Lung (tissue), 12 donors: Measurements from ENCODE around the gene CHST11. TPM values are rescaled to one million over a fixed set of nuclear protein-coding genes. Genes with fewer than 3 reads are reported as not detected.

Experiments
- ATAC-seq: fragments of 200-7000 bp; cut with Tn5 transposase; one replicate; pipeline ENCODE4 v1.9.1; 2020; ENCODE audit warnings: moderate number of reproducible peaks; ENCODE audit not compliant: insufficient read depth, low FRiP score
- DNase-seq, 3 donors: peaks; one replicate each; pipeline ENCODE4 v3.0.0-alpha.2; 2013 to 2017
- H3K27ac ChIP-seq, 2 donors: one replicate each; pipeline ENCODE4 v1.5.1; 2013; ENCODE audit warnings: mild to moderate bottlenecking in 2 of 2, moderate library complexity in 2 of 2, control low read depth in 1 of 2, inconsistent platforms in 1 of 2, low read depth in 1 of 2, low read length in 1 of 2
- H3K27me3 ChIP-seq, 3 donors: one replicate each; pipeline ENCODE4 v1.5.1; 2013; ENCODE audit warnings: low read length in 2 of 3; ENCODE audit not compliant: control insufficient read depth in 3 of 3, insufficient read depth in 3 of 3
- H3K36me3 ChIP-seq, 4 donors: one replicate each; pipeline ENCODE4 v1.5.1; 2013; ENCODE audit warnings: low read length in 4 of 4, mild to moderate bottlenecking in 1 of 4, moderate library complexity in 1 of 4; ENCODE audit not compliant: control insufficient read depth in 4 of 4, insufficient read depth in 4 of 4
- H3K4me1 ChIP-seq, 5 donors: one replicate each; pipeline ENCODE4 v1.5.1; 2013; ENCODE audit warnings: low read length in 5 of 5, mild to moderate bottlenecking in 2 of 5, moderate library complexity in 1 of 5; ENCODE audit not compliant: control insufficient read depth in 5 of 5, insufficient read depth in 5 of 5
- H3K4me3 ChIP-seq: one replicate; pipeline ENCODE4 v1.5.1; 2013; ENCODE audit warnings: mild to moderate bottlenecking, control low read depth, moderate library complexity
- H3K9ac ChIP-seq, 2 donors: one replicate each; pipeline ENCODE4 v1.5.1; 2013; ENCODE audit warnings: low read length in 2 of 2, control low read depth in 1 of 2; ENCODE audit not compliant: insufficient read depth in 1 of 2
- H3K9me3 ChIP-seq, 4 donors: one replicate each; pipeline ENCODE4 v1.5.1; 2013; ENCODE audit warnings: low read length in 3 of 4, mild to moderate bottlenecking in 1 of 4, moderate library complexity in 1 of 4; ENCODE audit not compliant: control insufficient read depth in 4 of 4, insufficient read depth in 3 of 4
- CTCF ChIP-seq: IDR thresholded peaks from 2 replicates; pipeline ENCODE4 v1.5.1; 2012; ENCODE audit warnings: mild to moderate bottlenecking; ENCODE audit errors: control extremely low read depth, extremely low read depth
- WGBS, 2 donors: extraction: QIAGEN DNeasy Blood & Tissue Kit; methylation state at CpG; one replicate each; pipeline ENCODE4 v1.1.7; 2013; 5-methylcytosine and 5-hydroxymethylcytosine counted together
- polyA plus RNA-seq, 2 donors: library from polyadenylated mRNA; stranded (reverse); fragments of 200-250 nt; gene quantifications; one replicate each; pipeline ENCODE4 v1.2.1, GENCODE V29; 2013
- total RNA-seq, 2 donors: library from RNA; depleted of rRNA in 1 of 2; stranded (reverse); fragments of >200 nt in 1 of 2; gene quantifications; one replicate each; pipeline ENCODE4 v1.2.1, GENCODE V29; 2014 to 2021
- donor health status: control.
- donor health status: control.
- donor health status: Bipolar disorder and iron deficiency.
- donor health status: healthy.
- donor health status: DM: yes; HTN: yes; CAD: no.

Gene CHST11
- total and polyA plus RNA-seq, 4 donors = 9.0 to 63.2 (median 27.7) TPM

- ATAC-seq (no peak), DNase-seq (no peak)
- TF ChIP-seq CTCF = no peak
- Histone ChIP-seq H3K27me3 (peaks cover 0 to 6% (median 0%) of the 10 kb centered on the region in 3 donors), H3K27ac (no peak overlapping the region), H3K4me3 (no peak overlapping the region), H3K4me1 (no peaks in the 10 kb centered on the region), H3K36me3 (no peaks in the 10 kb centered on the region), H3K9ac (no peak overlapping the region), H3K9me3 (no peaks in the 10 kb centered on the region)
- WGBS, 2 donors = 75 to 82% methylated on average over 3 of the region's 3 CpGs
These were observed 21.0 kb upstream of the CHST11 start for GRCh38 chr12:104435765-104436164.

- Histone ChIP-seq H3K4me3 (no peak overlapping the region), H3K27me3 (peaks cover 0 to 3% (median 0%) of the 10 kb centered on the region in 3 donors), H3K9ac (no peak overlapping the region), H3K27ac (no peak overlapping the region), H3K36me3 (no peaks in the 10 kb centered on the region), H3K4me1 (no peaks in the 10 kb centered on the region), H3K9me3 (no peaks in the 10 kb centered on the region)
- no peak for TF ChIP-seq CTCF
- 89 to 95% methylated on average over 8 of the region's 8 CpGs for WGBS, 2 donors
- DNase-seq (no peak), ATAC-seq (no peak)
These were observed 20.0 kb upstream of the CHST11 start for GRCh38 chr12:104436790-104437189.

- no peaks in the 10 kb centered on the region for H3K36me3 ChIP-seq
- ATAC-seq = no peak
- H3K9me3 ChIP-seq = no peaks in the 10 kb centered on the region
- H3K9ac ChIP-seq = no peak overlapping the region
- no peaks in the 10 kb centered on the region for H3K4me1 ChIP-seq
- no peak for TF ChIP-seq CTCF
- peaks cover 0 to 3% (median 0%) of the 10 kb centered on the region in 3 donors for H3K27me3 ChIP-seq
- WGBS, 2 donors = 93 to 98% methylated on average over 3 of the region's 3 CpGs
- no peak for DNase-seq
- no peak overlapping the region for H3K27ac ChIP-seq
- no peak overlapping the region for H3K4me3 ChIP-seq
These were observed 18.6 kb upstream of the CHST11 start for GRCh38 chr12:104438134-104438533.

- Histone ChIP-seq H3K9me3 (no peaks in the 10 kb centered on the region), H3K4me3 (no peak overlapping the region), H3K36me3 (no peaks in the 10 kb centered on the region), H3K9ac (no peak overlapping the region), H3K27me3 (peaks cover 0 to 3% (median 0%) of the 10 kb centered on the region in 3 donors), H3K27ac (no peak overlapping the region), H3K4me1 (no peaks in the 10 kb centered on the region)
- WGBS, 2 donors = 78 to 87% methylated on average over 12 of the region's 12 CpGs
- TF ChIP-seq CTCF = no peak
- ATAC-seq (no peak), DNase-seq (no peak)
These were observed 17.6 kb upstream of the CHST11 start for GRCh38 chr12:104439137-104439536.
